Astrocyte of the spinal cord (primary cell): ENCODE data around the gene ZNF341.

Source experiments
- DNase-seq: peaks from one replicate; pipeline ENCODE4 v3.0.0; 2011; ENCODE audit warnings: low read depth, low spot score
- H3K4me3 ChIP-seq: 2 replicates; pipeline ENCODE4 v1.5.1; 2011; ENCODE audit warnings: low read depth, mild to moderate bottlenecking, low read length, moderate library complexity
- CTCF ChIP-seq: IDR thresholded peaks from 2 replicates; pipeline ENCODE4 v1.5.1; 2012; ENCODE audit warnings: low read depth, mild to moderate bottlenecking, low read length, inconsistent platforms
- in situ Hi-C: cut with HindIII; loops from 2 replicates; pipeline ENCODE4 v1.10.0; 2017; ENCODE audit warnings: low sequenced_read_pairs

The ZNF341 gene

GRCh38 chr20:33781945-33782344, 50.1 kb downstream of the ZNF341 start:
- in situ Hi-C loops = no loop called here
- no peak for DNase-seq
- no peak overlapping the region for H3K4me3 ChIP-seq
- no peak for TF ChIP-seq CTCF

GRCh38 chr20:33783256-33783655, 51.5 kb downstream of the ZNF341 start:
- no peak for TF ChIP-seq CTCF
- H3K4me3 ChIP-seq = no peak overlapping the region
- no peak for DNase-seq
- in situ Hi-C loops = no loop called here

- no peak for TF ChIP-seq CTCF
- no peak for DNase-seq
- in situ Hi-C loops = no loop called here
- no peak overlapping the region for H3K4me3 ChIP-seq
Observed at GRCh38 chr20:33783818-33784217, 52.0 kb downstream of the ZNF341 start.

- no peak overlapping the region for H3K4me3 ChIP-seq
- in situ Hi-C loops = no loop called here
- no peak for DNase-seq
- no peak for TF ChIP-seq CTCF
Observed at GRCh38 chr20:33784225-33784624, 52.4 kb downstream of the ZNF341 start.

- H3K4me3 ChIP-seq = no peak overlapping the region
- DNase-seq = no peak
- in situ Hi-C loops = no loop called here
- no peak for TF ChIP-seq CTCF
Observed at GRCh38 chr20:33785503-33785902, 53.7 kb downstream of the ZNF341 start.

- H3K4me3 ChIP-seq = no peak overlapping the region
- DNase-seq = no peak
- TF ChIP-seq CTCF = no peak
- in situ Hi-C loops = no loop called here
Observed at GRCh38 chr20:33787253-33787891, 55.6 kb downstream of the ZNF341 start.
